ENCODE data around the gene MAPRE2. TPM values are rescaled to one million over a fixed set of nuclear protein-coding genes. Genes with fewer than 3 reads are reported as not detected.
"Not testable (repeated sequence)": the region's sequence is repeated elsewhere in the genome, so short reads cannot be mapped to it uniquely, and the experiment has no call there.

Gene MAPRE2
- total RNA-seq, 1 experiment from 2014 or later: 5.9 TPM

GRCh38 chr18:35141077-35141476 lies 99.9 kb downstream of the MAPRE2 start:
- DNase-seq: no peak
- Histone ChIP-seq H3K9me3 (no peaks in the 10 kb centered on the region), H3K4me3 (no peak overlapping the region), H3K36me3 (no peaks in the 10 kb centered on the region), H3K27me3 (no peaks in the 10 kb centered on the region)

GRCh38 chr18:35141567-35142274 lies 100.5 kb downstream of the MAPRE2 start:
- no peak for DNase-seq
- Histone ChIP-seq H3K9me3 (no peaks in the 10 kb centered on the region), H3K36me3 (no peaks in the 10 kb centered on the region), H3K4me3 (no peak overlapping the region), H3K27me3 (no peaks in the 10 kb centered on the region)

GRCh38 chr18:35142275-35142615 lies 101.0 kb downstream of the MAPRE2 start:
- H3K4me3 ChIP-seq: no peak overlapping the region
- DNase-seq: no peak
- no peaks in the 10 kb centered on the region for H3K9me3 ChIP-seq
- H3K36me3 ChIP-seq: no peaks in the 10 kb centered on the region
- no peaks in the 10 kb centered on the region for H3K27me3 ChIP-seq

- peak; percentile 15 for DNase-seq
- no peak overlapping the region for H3K4me3 ChIP-seq
- no peaks in the 10 kb centered on the region for H3K27me3 ChIP-seq
- no peaks in the 10 kb centered on the region for H3K9me3 ChIP-seq
- H3K36me3 ChIP-seq: no peaks in the 10 kb centered on the region
Measured at GRCh38 chr18:35143622-35144596, 102.7 kb downstream of the MAPRE2 start.

- Histone ChIP-seq H3K4me3 (no peak overlapping the region), H3K9me3 (no peaks in the 10 kb centered on the region), H3K36me3 (no peaks in the 10 kb centered on the region), H3K27me3 (no peaks in the 10 kb centered on the region)
- DNase-seq: no peak
Measured at GRCh38 chr18:35144698-35145097, 103.5 kb downstream of the MAPRE2 start.

- DNase-seq, H3K9me3 ChIP-seq, H3K27me3 ChIP-seq, H3K36me3 ChIP-seq, H3K4me3 ChIP-seq: not testable (repeated sequence)
Measured at GRCh38 chr18:35150195-35150594, 109.0 kb downstream of the MAPRE2 start.

GRCh38 chr18:35153609-35154272 lies 112.5 kb downstream of the MAPRE2 start:
- no peak overlapping the region for H3K4me3 ChIP-seq
- no peaks in the 10 kb centered on the region for H3K9me3 ChIP-seq
- H3K27me3 ChIP-seq: no peaks in the 10 kb centered on the region
- H3K36me3 ChIP-seq: no peaks in the 10 kb centered on the region
- no peak for DNase-seq

GRCh38 chr18:35155398-35156117 lies 114.3 kb downstream of the MAPRE2 start:
- DNase-seq: no peak
- H3K4me3 ChIP-seq: no peak overlapping the region

GRCh38 chr18:35157181-35157580 lies 116.0 kb downstream of the MAPRE2 start:
- no peak for DNase-seq
- Histone ChIP-seq H3K9me3 (no peaks in the 10 kb centered on the region), H3K27me3 (no peaks in the 10 kb centered on the region), H3K4me3 (no peak overlapping the region), H3K36me3 (no peaks in the 10 kb centered on the region)

More at GRCh38 chr18:35155398-35156117, 114.3 kb downstream of the MAPRE2 start:
- H3K27me3 ChIP-seq: no peaks in the 10 kb centered on the region
- no peaks in the 10 kb centered on the region for H3K36me3 ChIP-seq
- no peaks in the 10 kb centered on the region for H3K9me3 ChIP-seq

- H3K4me3 ChIP-seq: no peak overlapping the region
- H3K27me3 ChIP-seq: no peaks in the 10 kb centered on the region
- no peaks in the 10 kb centered on the region for H3K36me3 ChIP-seq
- no peak for DNase-seq
- no peaks in the 10 kb centered on the region for H3K9me3 ChIP-seq
Measured at GRCh38 chr18:35158728-35159450, 117.7 kb downstream of the MAPRE2 start.

GRCh38 chr18:35159782-35160181 lies 118.6 kb downstream of the MAPRE2 start:
- no peaks in the 10 kb centered on the region for H3K27me3 ChIP-seq
- H3K9me3 ChIP-seq: no peaks in the 10 kb centered on the region
- no peak for DNase-seq
- H3K4me3 ChIP-seq: no peak overlapping the region
- no peaks in the 10 kb centered on the region for H3K36me3 ChIP-seq

GRCh38 chr18:35161485-35161884 lies 120.3 kb downstream of the MAPRE2 start:
- no peak for DNase-seq
- H3K27me3 ChIP-seq: no peaks in the 10 kb centered on the region
- no peaks in the 10 kb centered on the region for H3K36me3 ChIP-seq
- no peaks in the 10 kb centered on the region for H3K9me3 ChIP-seq
- no peak overlapping the region for H3K4me3 ChIP-seq

- Histone ChIP-seq H3K36me3 (no peaks in the 10 kb centered on the region), H3K9me3 (no peaks in the 10 kb centered on the region), H3K4me3 (no peak overlapping the region), H3K27me3 (no peaks in the 10 kb centered on the region)
- DNase-seq: no peak
Measured at GRCh38 chr18:35161934-35162333, 120.7 kb downstream of the MAPRE2 start.

GRCh38 chr18:35163014-35163539 lies 121.9 kb downstream of the MAPRE2 start:
- no peaks in the 10 kb centered on the region for H3K27me3 ChIP-seq
- H3K4me3 ChIP-seq: no peak overlapping the region
- DNase-seq: no peak
- H3K36me3 ChIP-seq: no peaks in the 10 kb centered on the region
- H3K9me3 ChIP-seq: no peaks in the 10 kb centered on the region

- no peaks in the 10 kb centered on the region for H3K36me3 ChIP-seq
- H3K4me3 ChIP-seq: no peak overlapping the region
- no peak for DNase-seq
- no peaks in the 10 kb centered on the region for H3K9me3 ChIP-seq
- H3K27me3 ChIP-seq: no peaks in the 10 kb centered on the region
Measured at GRCh38 chr18:35163721-35164120, 122.5 kb downstream of the MAPRE2 start.

GRCh38 chr18:35164133-35164532 lies 122.9 kb downstream of the MAPRE2 start:
- Histone ChIP-seq H3K9me3 (no peaks in the 10 kb centered on the region), H3K4me3 (no peak overlapping the region), H3K27me3 (no peaks in the 10 kb centered on the region), H3K36me3 (no peaks in the 10 kb centered on the region)
- no peak for DNase-seq
